OCI-LY3 (cell line): ENCODE measurements around the gene OPCML.

Experiments used
- EZH2phosphoT487 ChIP-seq: fragments of 200-600 bp; shearing (Covaris generic); IDR thresholded peaks from 2 replicates; pipeline ENCODE4 v1.6.1; 2018; ENCODE audit warnings: antibody characterized with exemption, mixed run types, low read depth
- TF ChIP-seq, protein P1 (sequence below): fragments of 200-600, 300-600 bp; sonication (generic); IDR thresholded peaks from 2 replicates; pipeline ENCODE4 v1.5.1; 2014; ENCODE audit warnings: antibody characterized with exemption, low read length, low read depth

DNA sequence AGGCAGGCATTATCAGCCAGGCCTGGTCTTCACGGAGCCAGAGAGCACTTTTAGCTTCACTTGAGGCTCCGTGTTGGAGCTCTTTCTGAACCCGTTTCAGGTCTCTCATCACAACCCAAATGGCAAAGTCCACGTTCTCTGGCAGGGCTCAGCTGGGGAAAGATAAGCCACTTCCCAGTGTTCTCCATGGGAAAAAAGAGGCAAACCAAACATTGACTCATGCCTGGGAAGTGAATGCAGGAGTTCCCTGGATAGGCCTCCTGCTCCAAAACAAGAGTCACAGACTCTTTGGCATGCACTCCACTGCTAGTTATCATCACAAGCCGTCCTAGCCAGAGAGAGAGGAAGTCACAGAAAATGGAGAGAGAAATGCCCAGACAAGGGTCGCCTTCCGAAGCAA lies 11.6 kb downstream of the OPCML start:
- TF ChIP-seq EZH2phosphoT487: no peak
- TF ChIP-seq, protein P1, sequence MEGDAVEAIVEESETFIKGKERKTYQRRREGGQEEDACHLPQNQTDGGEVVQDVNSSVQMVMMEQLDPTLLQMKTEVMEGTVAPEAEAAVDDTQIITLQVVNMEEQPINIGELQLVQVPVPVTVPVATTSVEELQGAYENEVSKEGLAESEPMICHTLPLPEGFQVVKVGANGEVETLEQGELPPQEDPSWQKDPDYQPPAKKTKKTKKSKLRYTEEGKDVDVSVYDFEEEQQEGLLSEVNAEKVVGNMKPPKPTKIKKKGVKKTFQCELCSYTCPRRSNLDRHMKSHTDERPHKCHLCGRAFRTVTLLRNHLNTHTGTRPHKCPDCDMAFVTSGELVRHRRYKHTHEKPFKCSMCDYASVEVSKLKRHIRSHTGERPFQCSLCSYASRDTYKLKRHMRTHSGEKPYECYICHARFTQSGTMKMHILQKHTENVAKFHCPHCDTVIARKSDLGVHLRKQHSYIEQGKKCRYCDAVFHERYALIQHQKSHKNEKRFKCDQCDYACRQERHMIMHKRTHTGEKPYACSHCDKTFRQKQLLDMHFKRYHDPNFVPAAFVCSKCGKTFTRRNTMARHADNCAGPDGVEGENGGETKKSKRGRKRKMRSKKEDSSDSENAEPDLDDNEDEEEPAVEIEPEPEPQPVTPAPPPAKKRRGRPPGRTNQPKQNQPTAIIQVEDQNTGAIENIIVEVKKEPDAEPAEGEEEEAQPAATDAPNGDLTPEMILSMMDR: no peak
